Breast epithelium (tissue), 3 donors: ENCODE results near the gene DR1.

Experiments
- CTCF ChIP-seq, 3 donors: fragments of 450-650 bp; IDR thresholded peaks; one replicate each; pipeline ENCODE4 v1.5.1; 2016 to 2017; ENCODE audit warnings: antibody characterized with exemption in 3 of 3, mild to moderate bottlenecking in 3 of 3, moderate library complexity in 3 of 3
- POLR2A ChIP-seq: fragments of 450-650 bp; IDR thresholded peaks from one replicate; pipeline ENCODE4 v1.6.1; 2016; ENCODE audit warnings: antibody characterized with exemption, mild to moderate bottlenecking, moderate library complexity
- POLR2AphosphoS5 ChIP-seq, 3 donors: sonication (generic); formaldehyde crosslinking; IDR thresholded peaks; one replicate each; pipeline ENCODE4 v1.6.1; 2017; ENCODE audit warnings: antibody characterized with exemption in 3 of 3

- TF ChIP-seq POLR2AphosphoS5 (IDR thresholded peaks at IDR 0.05) (no peak), CTCF (IDR thresholded peaks at IDR 0.05) (no peak), POLR2A (no peak)
These were observed 12.6 kb downstream of the DR1 start for GRCh38 chr1:93358293-93358692.
